ENCODE results near the gene DCST1.

GRCh38 chr1:155070721-155071569 lies 37.3 kb downstream of the DCST1 start:
- TF ChIP-seq ZNF671 (CRISPR knock-in tag; IDR thresholded peaks at IDR 0.05) (no peak), CTCF (IDR thresholded peaks at IDR 0.05) (peak; percentile 52; the same call in 1 of the 2 replicates), STAT6 (CRISPR knock-in tag; conservative IDR thresholded peaks at IDR 0.05; ENCODE audit: low read depth) (no peak), JUN (CRISPR knock-in tag; IDR thresholded peaks at IDR 0.05) (no peak), TCF7 (CRISPR knock-in tag; IDR thresholded peaks at IDR 0.05; ENCODE audit: low read depth) (no peak), TEAD4 (CRISPR knock-in tag; IDR thresholded peaks at IDR 0.05) (no peak), E2F4 (CRISPR knock-in tag; IDR thresholded peaks at IDR 0.05; ENCODE audit: borderline replicate concordance, low read depth) (no peak), ELF4 (CRISPR knock-in tag; IDR thresholded peaks at IDR 0.05; ENCODE audit: low read depth) (no peak), MAX (CRISPR knock-in tag; IDR thresholded peaks at IDR 0.05) (peak; percentile 75)
